Measurements from ENCODE around the gene SASS6. TPM values are rescaled to one million over a fixed set of nuclear protein-coding genes. Genes with fewer than 3 reads are reported as not detected.
A peak's percentile ranks its signal among the peaks of the same experiment; 100 is the strongest.

SASS6 gene
- total and polyA plus RNA-seq, 4 donors = 0.88 to 2.5 (median 1.9) TPM

GRCh38 chr1:100151679-100152078 is 18.9 kb upstream of the SASS6 start:
- intact Hi-C loops (cut with DNase I) = no loop called here
- no peak overlapping the region for H3K27ac ChIP-seq (ENCODE audit: low read depth in 1 of 2, low read length in 2 of 2)
- no peaks in the 10 kb centered on the region for H3K9me3 ChIP-seq (ENCODE audit: control insufficient read depth, low read length)
- no peak for DNase-seq
- no peak for ATAC-seq (ENCODE audit: low FRiP score)
- WGBS, 2 donors = 65 to 68% methylated on average over 2 of the region's 2 CpGs
- no peaks in the 10 kb centered on the region for H3K27me3 ChIP-seq (ENCODE audit: control insufficient read depth in 1 of 2, insufficient read depth in 2 of 2, low read length in 1 of 2)
- no peak overlapping the region for H3K4me3 ChIP-seq (ENCODE audit: low read length in 2 of 2)
- H3K36me3 ChIP-seq (ENCODE audit: control insufficient read depth in 1 of 2, insufficient read depth in 2 of 2, low read length in 1 of 2) = peaks cover 2% of the 10 kb centered on the region in 2 donors
- H3K4me1 ChIP-seq (ENCODE audit: control insufficient read depth in 1 of 2, insufficient read depth in 2 of 2, low read length in 2 of 2) = no peaks in the 10 kb centered on the region

- intact Hi-C loops (cut with DNase I) = no loop called here
- Histone ChIP-seq H3K36me3 (ENCODE audit: control insufficient read depth in 1 of 2, insufficient read depth in 2 of 2, low read length in 1 of 2) (peaks cover 7 to 8% of the 10 kb centered on the region in 2 donors), H3K27ac (ENCODE audit: low read depth in 1 of 2, low read length in 2 of 2) (no peak overlapping the region), H3K4me3 (ENCODE audit: low read length in 2 of 2) (no peak overlapping the region), H3K4me1 (ENCODE audit: control insufficient read depth in 1 of 2, insufficient read depth in 2 of 2, low read length in 2 of 2) (no peaks in the 10 kb centered on the region), H3K27me3 (ENCODE audit: control insufficient read depth in 1 of 2, insufficient read depth in 2 of 2, low read length in 1 of 2) (no peaks in the 10 kb centered on the region), H3K9me3 (ENCODE audit: control insufficient read depth, low read length) (no peaks in the 10 kb centered on the region)
- ATAC-seq (ENCODE audit: low FRiP score) (no peak), DNase-seq (no peak)
- WGBS, 2 donors = 81 to 87% methylated on average over 4 of the region's 4 CpGs
Measured at GRCh38 chr1:100147875-100148274, 15.1 kb upstream of the SASS6 start.

GRCh38 chr1:100146958-100147357 is 14.2 kb upstream of the SASS6 start:
- no peak overlapping the region for H3K27ac ChIP-seq (ENCODE audit: low read depth in 1 of 2, low read length in 2 of 2)
- intact Hi-C loops (cut with DNase I) = no loop called here
- H3K27me3 ChIP-seq (ENCODE audit: control insufficient read depth in 1 of 2, insufficient read depth in 2 of 2, low read length in 1 of 2) = no peaks in the 10 kb centered on the region
- no peaks in the 10 kb centered on the region for H3K9me3 ChIP-seq (ENCODE audit: control insufficient read depth, low read length)
- H3K36me3 ChIP-seq (ENCODE audit: control insufficient read depth in 1 of 2, insufficient read depth in 2 of 2, low read length in 1 of 2) = peaks cover 7 to 8% of the 10 kb centered on the region in 2 donors
- 95 to 97% methylated on average over 1 of the region's 1 CpG for WGBS, 2 donors
- ATAC-seq (ENCODE audit: low FRiP score) = no peak
- no peak overlapping the region for H3K4me3 ChIP-seq (ENCODE audit: low read length in 2 of 2)
- DNase-seq = no peak
- no peaks in the 10 kb centered on the region for H3K4me1 ChIP-seq (ENCODE audit: control insufficient read depth in 1 of 2, insufficient read depth in 2 of 2, low read length in 2 of 2)

GRCh38 chr1:100145116-100145515 is 12.4 kb upstream of the SASS6 start:
- ATAC-seq (ENCODE audit: low FRiP score) (no peak), DNase-seq (no peak)
- no peaks in the 10 kb centered on the region for H3K27me3 ChIP-seq (ENCODE audit: control insufficient read depth in 1 of 2, insufficient read depth in 2 of 2, low read length in 1 of 2)
- intact Hi-C loops (cut with DNase I) = no loop called here
- 92 to 97% methylated on average over 3 of the region's 3 CpGs for WGBS, 2 donors
- no peaks in the 10 kb centered on the region for H3K9me3 ChIP-seq (ENCODE audit: control insufficient read depth, low read length)
- H3K4me1 ChIP-seq (ENCODE audit: control insufficient read depth in 1 of 2, insufficient read depth in 2 of 2, low read length in 2 of 2) = no peaks in the 10 kb centered on the region
- H3K4me3 ChIP-seq (ENCODE audit: low read length in 2 of 2) = no peak overlapping the region
- peaks cover 7 to 8% of the 10 kb centered on the region in 2 donors for H3K36me3 ChIP-seq (ENCODE audit: control insufficient read depth in 1 of 2, insufficient read depth in 2 of 2, low read length in 1 of 2)
- no peak overlapping the region for H3K27ac ChIP-seq (ENCODE audit: low read depth in 1 of 2, low read length in 2 of 2)

- intact Hi-C loops (cut with DNase I) = no loop called here
- ATAC-seq (ENCODE audit: low FRiP score) (no peak), DNase-seq (no peak)
- Histone ChIP-seq H3K27ac (ENCODE audit: low read depth in 1 of 2, low read length in 2 of 2) (no peak overlapping the region), H3K27me3 (ENCODE audit: control insufficient read depth in 1 of 2, insufficient read depth in 2 of 2, low read length in 1 of 2) (no peaks in the 10 kb centered on the region), H3K9me3 (ENCODE audit: control insufficient read depth, low read length) (no peaks in the 10 kb centered on the region), H3K4me3 (ENCODE audit: low read length in 2 of 2) (no peak overlapping the region), H3K4me1 (ENCODE audit: control insufficient read depth in 1 of 2, insufficient read depth in 2 of 2, low read length in 2 of 2) (no peaks in the 10 kb centered on the region), H3K36me3 (ENCODE audit: control insufficient read depth in 1 of 2, insufficient read depth in 2 of 2, low read length in 1 of 2) (peaks cover 7 to 10% of the 10 kb centered on the region in 2 donors)
- WGBS, 2 donors = 80 to 84% methylated on average over 3 of the region's 3 CpGs
Measured at GRCh38 chr1:100142343-100142742, 9.6 kb upstream of the SASS6 start.

GRCh38 chr1:100141192-100141591 is 8.5 kb upstream of the SASS6 start:
- DNase-seq = no peak
- H3K4me1 ChIP-seq (ENCODE audit: control insufficient read depth in 1 of 2, insufficient read depth in 2 of 2, low read length in 2 of 2) = no peaks in the 10 kb centered on the region
- intact Hi-C loops (cut with DNase I) = no loop called here
- ATAC-seq (ENCODE audit: low FRiP score) = no peak
- peaks cover 5 to 8% of the 10 kb centered on the region in 2 donors for H3K36me3 ChIP-seq (ENCODE audit: control insufficient read depth in 1 of 2, insufficient read depth in 2 of 2, low read length in 1 of 2)
- H3K27me3 ChIP-seq (ENCODE audit: control insufficient read depth in 1 of 2, insufficient read depth in 2 of 2, low read length in 1 of 2) = no peaks in the 10 kb centered on the region
- 92 to 94% methylated on average over 4 of the region's 4 CpGs for WGBS, 2 donors
- H3K27ac ChIP-seq (ENCODE audit: low read depth in 1 of 2, low read length in 2 of 2) = no peak overlapping the region
- no peak overlapping the region for H3K4me3 ChIP-seq (ENCODE audit: low read length in 2 of 2)
- no peaks in the 10 kb centered on the region for H3K9me3 ChIP-seq (ENCODE audit: control insufficient read depth, low read length)

GRCh38 chr1:100137602-100138001 is 4.9 kb upstream of the SASS6 start:
- Histone ChIP-seq H3K27ac (ENCODE audit: low read depth in 1 of 2, low read length in 2 of 2) (no peak overlapping the region), H3K36me3 (ENCODE audit: control insufficient read depth in 1 of 2, insufficient read depth in 2 of 2, low read length in 1 of 2) (peaks cover 0 to 2% of the 10 kb centered on the region in 2 donors), H3K4me1 (ENCODE audit: control insufficient read depth in 1 of 2, insufficient read depth in 2 of 2, low read length in 2 of 2) (peaks cover 0 to 2% of the 10 kb centered on the region in 2 donors), H3K9me3 (ENCODE audit: control insufficient read depth, low read length) (no peaks in the 10 kb centered on the region), H3K4me3 (ENCODE audit: low read length in 2 of 2) (no peak overlapping the region), H3K27me3 (ENCODE audit: control insufficient read depth in 1 of 2, insufficient read depth in 2 of 2, low read length in 1 of 2) (no peaks in the 10 kb centered on the region)
- ATAC-seq (ENCODE audit: low FRiP score) (no peak), DNase-seq (no peak)
- 96 to 98% methylated on average over 2 of the region's 2 CpGs for WGBS, 2 donors
- intact Hi-C loops (cut with DNase I) = loop anchor here (10.0 kb wide), 3 partner anchors 127 to 757 kb away; partner anchors contain the start of genes EXTL2 (in 1 of the 2), RTCA (in 1 of the 2) and SLC30A7 (in 1 of the 2)

GRCh38 chr1:100134872-100135271 is 2.1 kb upstream of the SASS6 start:
- Histone ChIP-seq H3K36me3 (ENCODE audit: control insufficient read depth in 1 of 2, insufficient read depth in 2 of 2, low read length in 1 of 2) (peaks cover 0 to 2% of the 10 kb centered on the region in 2 donors), H3K27ac (ENCODE audit: low read depth in 1 of 2, low read length in 2 of 2) (no peak overlapping the region), H3K9me3 (ENCODE audit: control insufficient read depth, low read length) (no peaks in the 10 kb centered on the region), H3K27me3 (ENCODE audit: control insufficient read depth in 1 of 2, insufficient read depth in 2 of 2, low read length in 1 of 2) (no peaks in the 10 kb centered on the region), H3K4me1 (ENCODE audit: control insufficient read depth in 1 of 2, insufficient read depth in 2 of 2, low read length in 2 of 2) (peaks cover 0 to 2% of the 10 kb centered on the region in 2 donors), H3K4me3 (ENCODE audit: low read length in 2 of 2) (no peak overlapping the region)
- 54 to 57% methylated on average over 3 of the region's 3 CpGs for WGBS, 2 donors
- ATAC-seq (ENCODE audit: low FRiP score) = no peak
- DNase-seq = no peak
- intact Hi-C loops (cut with DNase I) = loop anchor here (10.0 kb wide), 3 partner anchors 130 to 760 kb away; partner anchors contain the start of genes EXTL2 (in 1 of the 2), RTCA (in 1 of the 2) and SLC30A7 (in 1 of the 2)

GRCh38 chr1:100131623-100132022 is 1.1 kb downstream of the SASS6 start:
- H3K4me3 ChIP-seq (ENCODE audit: low read length in 2 of 2) = peak overlapping the region in 1 of 2 donors; percentile 78
- H3K36me3 ChIP-seq (ENCODE audit: control insufficient read depth in 1 of 2, insufficient read depth in 2 of 2, low read length in 1 of 2) = no peaks in the 10 kb centered on the region
- intact Hi-C loops (cut with DNase I) = loop anchor here (10.0 kb wide), 3 partner anchors 133 to 763 kb away; partner anchors contain the start of genes EXTL2 (in 1 of the 2), RTCA (in 1 of the 2) and SLC30A7 (in 1 of the 2)
- DNase-seq (no peak), ATAC-seq (ENCODE audit: low FRiP score) (no peak)
- H3K9me3 ChIP-seq (ENCODE audit: control insufficient read depth, low read length) = no peaks in the 10 kb centered on the region
- H3K27me3 ChIP-seq (ENCODE audit: control insufficient read depth in 1 of 2, insufficient read depth in 2 of 2, low read length in 1 of 2) = no peaks in the 10 kb centered on the region
- WGBS, 2 donors = 76 to 77% methylated on average over 8 of the region's 8 CpGs
- H3K4me1 ChIP-seq (ENCODE audit: control insufficient read depth in 1 of 2, insufficient read depth in 2 of 2, low read length in 2 of 2) = peaks cover 0 to 2% of the 10 kb centered on the region in 2 donors
- no peak overlapping the region for H3K27ac ChIP-seq (ENCODE audit: low read depth in 1 of 2, low read length in 2 of 2)

Measured in aorta (tissue), 5 donors.